ENCODE measurements around the gene STUM. TPM values are rescaled to one million over a fixed set of nuclear protein-coding genes. Genes with fewer than 3 reads are reported as not detected.
A peak's percentile ranks its signal among the peaks of the same experiment; 100 is the strongest.

Gene STUM
- total RNA-seq, 4 donors from 2014 or later: 1.4 to 4.1 (median 3.3) TPM

- intact Hi-C loops (cut with DNase I; ENCODE audit: low total_unique reads): loop anchor here (5.0 to 10.0 kb wide), 2 partner anchors 64 to 197 kb away; no protein-coding TSS in a partner anchor
- in situ Hi-C loops (cut with MboI; ENCODE audit: low pct_ligation_motif_present in 1 of 4, low pct_unique_long_range_greater_than_20kb in 1 of 4, low sequenced_read_pairs in 3 of 4): loop anchor here in 2 of 4 donors (10.0 to 25.0 kb wide), 2 partner anchors 194 to 807 kb away; no protein-coding TSS in a partner anchor
- peak overlapping the region; percentile 59 to 68 (median 66) for H3K27ac ChIP-seq
Observed at GRCh38 chr1:226630592-226630991, 82.0 kb downstream of the STUM start.

GRCh38 chr1:226631229-226632000 lies 82.9 kb downstream of the STUM start:
- in situ Hi-C loops (cut with MboI; ENCODE audit: low pct_ligation_motif_present in 1 of 4, low pct_unique_long_range_greater_than_20kb in 1 of 4, low sequenced_read_pairs in 3 of 4) (loop anchor here in 2 of 4 donors (10.0 to 25.0 kb wide), 2 partner anchors 193 to 806 kb away; no protein-coding TSS in a partner anchor), intact Hi-C loops (cut with DNase I; ENCODE audit: low total_unique reads) (loop anchor here (5.0 to 10.0 kb wide), 2 partner anchors 63 to 196 kb away; no protein-coding TSS in a partner anchor)
- no peaks in the 10 kb centered on the region for H3K27me3 ChIP-seq
- H3K4me1 ChIP-seq: peaks cover 10 to 45% (median 21%) of the 10 kb centered on the region in 4 donors
- H3K9me3 ChIP-seq: no peaks in the 10 kb centered on the region
- peak overlapping the region; percentile 59 to 68 (median 66) for H3K27ac ChIP-seq
- TF ChIP-seq CTCF (IDR thresholded peaks at IDR 0.05) (no peak), POLR2AphosphoS5 (IDR thresholded peaks at IDR 0.05) (no peak), EP300 (IDR thresholded peaks at IDR 0.05; ENCODE audit: low read depth) (no peak), POLR2A (IDR thresholded peaks at IDR 0.05) (no peak)
- 78 to 100% methylated on average over 1 to 10 of the region's 10 CpGs for WGBS, 2 donors (ENCODE audit: low coverage in 1 of 2)
- H3K4me3 ChIP-seq: no peak overlapping the region
- no peak for DNase-seq
- H3K36me3 ChIP-seq: no peaks in the 10 kb centered on the region

More at GRCh38 chr1:226630592-226630991, 82.0 kb downstream of the STUM start:
- H3K9me3 ChIP-seq: no peaks in the 10 kb centered on the region
- DNase-seq: no peak
- H3K36me3 ChIP-seq: no peaks in the 10 kb centered on the region
- no peak for TF ChIP-seq EP300 (IDR thresholded peaks at IDR 0.05; ENCODE audit: low read depth)
- TF ChIP-seq CTCF (IDR thresholded peaks at IDR 0.05): no peak
- no peak for TF ChIP-seq POLR2AphosphoS5 (IDR thresholded peaks at IDR 0.05)
- TF ChIP-seq POLR2A (IDR thresholded peaks at IDR 0.05): no peak
- no peak overlapping the region for H3K4me3 ChIP-seq
- WGBS, 2 donors (ENCODE audit: low coverage in 1 of 2): 96 to 97% methylated on average over 3 of the region's 3 CpGs
- peaks cover 12 to 48% (median 23%) of the 10 kb centered on the region in 4 donors for H3K4me1 ChIP-seq
- no peaks in the 10 kb centered on the region for H3K27me3 ChIP-seq

GRCh38 chr1:226632169-226632879 lies 83.8 kb downstream of the STUM start:
- Histone ChIP-seq H3K4me1 (peaks cover 7 to 37% (median 17%) of the 10 kb centered on the region in 4 donors), H3K27ac (peak overlapping the region; percentile 59 to 68 (median 66)), H3K4me3 (no peak overlapping the region), H3K27me3 (no peaks in the 10 kb centered on the region), H3K36me3 (no peaks in the 10 kb centered on the region), H3K9me3 (no peaks in the 10 kb centered on the region)
- intact Hi-C loops (cut with DNase I; ENCODE audit: low total_unique reads): loop anchor here (5.0 to 10.0 kb wide), 2 partner anchors 62 to 195 kb away; no protein-coding TSS in a partner anchor
- TF ChIP-seq POLR2A (IDR thresholded peaks at IDR 0.05) (no peak), EP300 (IDR thresholded peaks at IDR 0.05; ENCODE audit: low read depth) (no peak), CTCF (IDR thresholded peaks at IDR 0.05) (no peak), POLR2AphosphoS5 (IDR thresholded peaks at IDR 0.05) (no peak)
- in situ Hi-C loops (cut with MboI; ENCODE audit: low pct_ligation_motif_present in 1 of 4, low pct_unique_long_range_greater_than_20kb in 1 of 4, low sequenced_read_pairs in 3 of 4): loop anchor here in 2 of 4 donors (10.0 to 25.0 kb wide), 2 partner anchors 192 to 805 kb away; no protein-coding TSS in a partner anchor
- WGBS, 2 donors (ENCODE audit: low coverage in 1 of 2): 78 to 88% methylated on average over 5 to 9 of the region's 9 CpGs
- no peak for DNase-seq

Data from transverse colon (tissue), 4 donors.